ENCODE measurements around the gene NRAP. TPM values are rescaled to one million over a fixed set of nuclear protein-coding genes. Genes with fewer than 3 reads are reported as not detected.

NRAP gene
- total RNA-seq, 1 donor from 2014 or later: not detected

- no peaks in the 10 kb centered on the region for H3K9me3 Mint-ChIP-seq (ENCODE audit: low read depth)
- no peak for DNase-seq (ENCODE audit: low spot score)
- no peak overlapping the region for H3K4me3 Mint-ChIP-seq (ENCODE audit: unreplicated experiment)
- H3K36me3 Mint-ChIP-seq (ENCODE audit: low read depth): no peaks in the 10 kb centered on the region
- peaks cover 38% of the 10 kb centered on the region for H3K27me3 Mint-ChIP-seq (ENCODE audit: low read depth)
- H3K4me1 Mint-ChIP-seq (ENCODE audit: low read depth): no peaks in the 10 kb centered on the region
- no peak overlapping the region for H3K27ac Mint-ChIP-seq (ENCODE audit: unreplicated experiment)
- no peak for TF ChIP-seq CTCF (IDR thresholded peaks at IDR 0.05)
Observed at GRCh38 chr10:113573368-113573767, 90.5 kb downstream of the NRAP start.

DNA sequence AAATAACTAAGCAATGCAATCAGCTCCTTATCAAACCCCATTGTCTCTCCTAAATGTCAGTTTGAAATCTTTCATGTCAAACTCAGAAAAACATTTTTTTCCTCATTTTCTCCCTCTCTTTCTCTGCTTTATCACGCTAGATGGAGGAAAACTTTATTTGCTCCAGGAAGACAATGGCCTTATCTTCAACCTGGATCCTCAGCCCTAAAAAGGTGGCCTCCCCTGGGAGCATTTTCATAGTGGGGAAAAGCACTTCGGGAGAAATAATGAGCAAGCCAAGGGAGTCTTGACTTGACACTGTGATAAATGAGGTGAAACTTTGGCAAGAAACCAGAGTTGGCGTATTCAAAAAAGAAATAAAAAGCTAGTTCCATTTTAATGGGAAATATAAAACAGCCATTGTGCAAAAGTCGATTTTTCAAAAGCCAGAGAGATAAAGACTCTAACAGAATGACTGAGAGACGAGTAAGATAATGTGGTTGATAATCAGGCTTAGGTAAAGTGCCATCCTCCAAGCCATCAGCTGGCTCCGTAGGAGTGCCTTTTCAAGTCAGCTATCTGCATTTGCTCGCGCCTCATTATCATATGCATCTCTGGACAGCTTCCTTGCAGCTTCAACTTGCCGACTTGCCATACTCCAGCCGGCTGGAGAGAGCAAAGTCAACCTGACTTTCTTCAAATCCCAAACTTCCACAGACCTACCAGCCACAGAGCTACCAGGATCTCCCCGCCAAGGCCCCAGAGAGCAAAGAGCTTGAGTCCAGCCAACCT, 91.1 kb downstream of the NRAP start:
- no peaks in the 10 kb centered on the region for H3K36me3 Mint-ChIP-seq (ENCODE audit: low read depth)
- DNase-seq (ENCODE audit: low spot score): no peak
- no peak overlapping the region for H3K4me3 Mint-ChIP-seq (ENCODE audit: unreplicated experiment)
- no peaks in the 10 kb centered on the region for H3K9me3 Mint-ChIP-seq (ENCODE audit: low read depth)
- no peak for TF ChIP-seq CTCF (IDR thresholded peaks at IDR 0.05)
- peaks cover 38% of the 10 kb centered on the region for H3K27me3 Mint-ChIP-seq (ENCODE audit: low read depth)
- H3K27ac Mint-ChIP-seq (ENCODE audit: unreplicated experiment): no peak overlapping the region
- H3K4me1 Mint-ChIP-seq (ENCODE audit: low read depth): no peaks in the 10 kb centered on the region

DNA sequence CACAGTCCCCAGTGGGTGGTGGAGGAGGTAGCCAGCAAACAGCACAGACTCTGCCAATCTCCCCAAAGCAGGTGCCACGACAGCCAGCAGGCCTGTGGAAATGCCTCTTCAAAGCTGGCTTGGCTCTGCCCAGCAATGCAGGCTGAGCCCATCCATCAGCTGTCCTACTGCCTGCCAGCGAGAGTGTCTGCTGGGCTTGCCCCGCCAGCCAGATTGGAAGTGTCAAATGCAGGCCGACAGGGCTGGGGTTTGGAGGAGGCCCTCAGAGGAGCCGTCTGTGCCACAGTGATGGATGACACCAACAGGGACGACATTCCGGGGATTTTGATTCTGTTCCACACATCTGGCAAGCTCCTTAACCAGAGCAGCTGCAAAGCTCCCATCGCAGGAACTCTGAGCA, 94.3 kb downstream of the NRAP start:
- Mint-ChIP-seq H3K4me1 (ENCODE audit: low read depth) (no peaks in the 10 kb centered on the region), H3K27me3 (ENCODE audit: low read depth) (peaks cover 33% of the 10 kb centered on the region), H3K9me3 (ENCODE audit: low read depth) (no peaks in the 10 kb centered on the region), H3K36me3 (ENCODE audit: low read depth) (no peaks in the 10 kb centered on the region), H3K27ac (ENCODE audit: unreplicated experiment) (no peak overlapping the region), H3K4me3 (ENCODE audit: unreplicated experiment) (no peak overlapping the region)
- DNase-seq (ENCODE audit: low spot score): no peak
- no peak for TF ChIP-seq CTCF (IDR thresholded peaks at IDR 0.05)

DNA sequence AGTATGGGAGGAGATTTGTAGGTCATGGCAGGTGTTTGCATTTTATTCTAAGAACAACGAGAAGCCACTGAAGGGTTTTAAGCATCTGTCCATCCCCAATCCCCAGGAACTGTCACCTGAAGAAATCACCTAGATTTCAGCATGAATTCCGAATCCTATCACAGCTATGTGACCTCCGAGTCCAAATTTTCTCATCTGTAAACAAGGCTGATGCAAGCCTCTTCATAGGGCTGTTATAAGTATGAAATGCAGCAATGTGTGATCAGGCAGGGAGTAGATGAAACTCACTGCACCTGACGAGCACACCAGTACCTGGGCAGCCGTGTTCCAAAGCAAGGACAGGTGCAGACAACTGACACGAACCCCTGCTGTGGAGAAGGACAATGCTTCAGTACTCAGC, 97.0 kb downstream of the NRAP start:
- H3K36me3 Mint-ChIP-seq (ENCODE audit: low read depth): no peaks in the 10 kb centered on the region
- no peaks in the 10 kb centered on the region for H3K9me3 Mint-ChIP-seq (ENCODE audit: low read depth)

DNA sequence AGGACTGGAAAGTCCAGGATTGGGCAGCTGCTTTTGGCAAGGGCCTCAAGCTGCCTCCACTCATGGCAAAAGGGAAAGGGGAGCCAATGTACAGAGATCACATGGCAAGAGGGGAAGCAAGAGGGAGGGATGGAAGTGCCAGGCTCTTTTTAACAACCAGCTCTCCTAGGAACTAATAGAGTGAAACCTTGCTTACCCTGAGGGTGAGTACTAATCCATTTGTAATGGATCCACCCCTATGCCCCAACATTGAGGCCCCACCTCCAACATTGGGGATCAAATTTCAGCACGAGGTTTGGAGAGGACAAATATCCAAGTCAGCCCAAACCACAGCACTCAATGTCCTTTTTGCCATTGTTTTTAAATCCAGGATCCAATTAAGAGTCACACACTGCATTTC, 98.5 kb downstream of the NRAP start:
- Mint-ChIP-seq H3K27ac (ENCODE audit: unreplicated experiment) (no peak overlapping the region), H3K4me1 (ENCODE audit: low read depth) (peaks cover 4% of the 10 kb centered on the region), H3K36me3 (ENCODE audit: low read depth) (no peaks in the 10 kb centered on the region), H3K27me3 (ENCODE audit: low read depth) (peaks cover 18% of the 10 kb centered on the region), H3K4me3 (ENCODE audit: unreplicated experiment) (no peak overlapping the region), H3K9me3 (ENCODE audit: low read depth) (no peaks in the 10 kb centered on the region)
- no peak for TF ChIP-seq CTCF (IDR thresholded peaks at IDR 0.05)
- no peak for DNase-seq (ENCODE audit: low spot score)

More for the DNA sequence above, 97.0 kb downstream of the NRAP start:
- no peak for DNase-seq (ENCODE audit: low spot score)
- peaks cover 4% of the 10 kb centered on the region for H3K4me1 Mint-ChIP-seq (ENCODE audit: low read depth)
- no peak overlapping the region for H3K4me3 Mint-ChIP-seq (ENCODE audit: unreplicated experiment)
- peaks cover 14% of the 10 kb centered on the region for H3K27me3 Mint-ChIP-seq (ENCODE audit: low read depth)
- no peak overlapping the region for H3K27ac Mint-ChIP-seq (ENCODE audit: unreplicated experiment)
- no peak for TF ChIP-seq CTCF (IDR thresholded peaks at IDR 0.05)
